Esophagus mucosa (tissue), 1 donor: ENCODE data around the gene SCGB1C2. TPM values are rescaled to one million over a fixed set of nuclear protein-coding genes. Genes with fewer than 3 reads are reported as not detected.
"Not testable (repeated sequence)": the region's sequence is repeated elsewhere in the genome, so short reads cannot be mapped to it uniquely, and the experiment has no call there.

Experiments used
- ATAC-seq: fragments of 200-7000 bp; cut with Tn5 transposase; one replicate; pipeline ENCODE4 v1.9.1; 2020
- total RNA-seq: library from RNA; stranded (reverse); gene quantifications from one replicate; pipeline ENCODE4 v1.2.4, GENCODE V29; 2023
- donor health status: DM: yes; HTN: yes; CAD: no.

SCGB1C2 gene
- total RNA-seq, 1 donor from 2014 or later: not detected

DNA sequence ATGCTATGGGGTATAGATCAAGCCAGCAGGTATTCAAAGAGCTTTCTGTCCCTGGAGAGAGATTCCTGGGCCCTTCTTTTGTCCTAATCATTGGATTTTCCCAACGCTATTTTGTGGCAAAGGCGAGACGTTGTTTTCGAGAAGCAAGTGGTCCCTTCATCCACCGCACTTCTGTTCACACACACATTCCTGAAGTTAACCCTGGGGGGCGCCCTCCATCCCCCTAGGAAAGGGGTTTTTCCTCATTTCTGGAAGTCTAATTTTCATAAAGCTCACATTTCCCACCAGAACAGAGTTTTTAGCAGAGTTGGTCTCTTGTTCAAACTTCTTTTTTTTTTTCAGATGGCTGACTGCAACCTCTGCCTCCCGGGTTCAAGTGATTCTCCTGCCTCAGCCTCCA, 11.9 kb downstream of the SCGB1C2 start:
- no peak for ATAC-seq

DNA sequence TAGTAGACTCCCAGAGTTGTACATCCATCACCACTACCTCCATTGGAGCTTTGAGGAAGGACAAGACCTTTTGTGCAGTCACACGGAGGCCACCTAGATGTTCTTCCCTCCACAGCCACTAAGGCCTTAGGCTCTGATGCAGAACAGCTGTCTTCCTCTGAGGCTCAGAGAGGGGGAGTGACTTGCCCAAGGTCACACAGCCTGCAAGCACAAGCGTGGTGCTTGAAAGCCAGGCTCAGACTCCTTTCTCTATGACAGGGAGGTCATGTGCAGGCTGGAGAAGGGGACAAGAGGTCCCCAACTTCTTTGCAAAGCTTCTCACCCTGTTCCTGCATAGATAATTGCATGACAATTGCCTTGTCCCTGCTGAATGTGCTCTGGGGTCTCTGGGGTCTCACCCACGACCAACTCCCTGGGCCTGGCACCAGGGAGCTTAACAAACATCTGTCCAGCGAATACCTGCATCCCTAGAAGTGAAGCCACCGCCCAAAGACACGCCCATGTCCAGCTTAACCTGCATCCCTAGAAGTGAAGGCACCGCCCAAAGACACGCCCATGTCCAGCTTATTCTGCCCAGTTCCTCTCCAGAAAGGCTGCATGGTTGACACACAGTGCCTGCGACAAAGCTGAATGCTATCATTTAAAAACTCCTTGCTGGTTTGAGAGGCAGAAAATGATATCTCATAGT, 12.7 kb downstream of the SCGB1C2 start:
- ATAC-seq: no peak

GRCh38 chr17:151004-151403, 13.6 kb downstream of the SCGB1C2 start:
- ATAC-seq: no peak

DNA sequence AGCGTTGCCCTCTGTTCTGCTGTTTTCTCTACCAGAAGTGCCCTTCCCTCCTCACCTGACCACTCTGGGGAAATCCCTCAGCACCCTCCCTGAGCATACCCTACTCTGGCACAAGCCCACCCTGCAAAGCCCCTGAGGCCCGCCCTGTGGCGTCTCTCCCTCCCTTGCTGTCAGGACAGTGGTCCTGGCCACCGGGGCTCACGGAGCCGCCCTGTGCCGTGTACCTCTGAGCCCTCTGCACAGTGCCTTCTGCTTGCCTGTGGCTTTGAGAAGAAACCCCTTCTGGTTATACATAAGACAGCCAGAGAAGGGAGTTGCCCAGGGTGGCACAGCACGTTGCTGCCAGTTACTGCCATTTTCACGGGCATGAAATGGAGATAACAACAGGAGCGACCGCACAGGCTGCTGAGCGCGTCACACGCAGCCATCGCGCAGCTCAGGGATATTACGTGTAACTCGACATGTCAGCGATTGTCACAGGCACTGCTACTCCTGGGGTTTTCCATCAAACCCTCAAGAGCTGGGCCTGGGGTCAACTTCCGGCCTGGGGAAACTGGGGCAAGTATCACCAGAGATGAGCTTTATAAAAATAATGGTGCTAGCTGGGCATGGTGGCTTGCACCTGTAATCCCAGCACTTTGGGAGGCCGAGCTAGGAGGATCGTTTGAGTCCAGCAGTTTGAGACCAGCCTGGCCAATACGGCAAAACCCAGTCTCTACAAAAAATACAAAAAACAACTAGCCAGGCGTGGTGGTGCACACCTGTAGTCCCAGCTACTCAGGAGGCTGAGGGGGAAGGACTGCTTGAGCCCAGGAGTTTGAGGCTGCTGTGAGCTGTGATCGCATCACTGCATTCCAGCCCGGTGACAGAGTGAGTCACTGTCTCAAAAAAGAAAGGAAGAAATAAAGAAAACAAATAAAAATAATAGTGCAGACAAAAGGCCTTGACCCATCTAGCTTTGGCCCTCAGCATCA, 14.8 kb downstream of the SCGB1C2 start:
- ATAC-seq: no peak

DNA sequence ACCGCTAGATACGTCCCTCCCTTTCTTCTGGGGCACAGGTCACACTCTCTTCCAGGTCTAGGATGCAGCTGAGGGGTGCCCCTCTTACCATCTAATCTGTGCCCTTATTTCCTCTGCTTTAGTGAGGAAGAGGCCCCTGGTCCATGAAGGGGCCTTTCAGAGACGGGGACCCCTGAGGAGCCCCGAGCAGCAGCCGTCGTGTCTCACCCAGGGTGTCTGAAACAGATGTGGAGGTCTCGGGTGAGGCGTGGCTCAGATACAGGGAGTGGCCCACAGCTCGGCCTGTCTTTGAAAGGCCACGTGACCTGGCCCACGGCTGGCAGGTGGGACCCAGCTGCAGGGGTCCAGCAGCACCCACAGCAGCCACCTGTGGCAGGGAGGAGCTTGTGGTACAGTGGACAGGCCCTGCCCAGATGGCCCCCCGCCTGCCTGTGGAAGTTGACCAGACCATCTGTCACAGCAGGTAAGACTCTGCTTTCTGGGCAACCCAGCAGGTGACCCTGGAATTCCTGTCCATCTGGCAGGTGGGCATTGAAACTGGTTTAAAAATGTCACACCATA, 15.6 kb downstream of the SCGB1C2 start:
- no peak for ATAC-seq

DNA sequence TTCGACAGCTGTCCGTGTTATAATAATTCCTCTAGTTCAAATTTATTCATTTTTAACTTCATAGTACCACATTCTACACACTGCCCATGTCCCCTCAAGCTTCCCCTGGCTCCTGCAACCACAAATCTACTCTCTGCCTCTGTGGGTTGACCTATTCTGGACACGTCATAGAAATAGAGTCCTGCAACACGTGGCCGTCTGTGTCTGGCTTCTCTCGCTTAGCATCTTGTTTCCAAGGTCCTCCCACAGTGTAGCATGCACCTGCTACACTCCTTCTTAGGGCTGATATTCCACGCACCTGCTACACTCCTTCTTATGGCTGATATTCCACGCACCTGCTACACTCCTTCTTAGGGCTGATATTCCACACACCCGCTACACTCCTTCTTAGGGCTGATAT, 16.5 kb downstream of the SCGB1C2 start:
- no peak for ATAC-seq

DNA sequence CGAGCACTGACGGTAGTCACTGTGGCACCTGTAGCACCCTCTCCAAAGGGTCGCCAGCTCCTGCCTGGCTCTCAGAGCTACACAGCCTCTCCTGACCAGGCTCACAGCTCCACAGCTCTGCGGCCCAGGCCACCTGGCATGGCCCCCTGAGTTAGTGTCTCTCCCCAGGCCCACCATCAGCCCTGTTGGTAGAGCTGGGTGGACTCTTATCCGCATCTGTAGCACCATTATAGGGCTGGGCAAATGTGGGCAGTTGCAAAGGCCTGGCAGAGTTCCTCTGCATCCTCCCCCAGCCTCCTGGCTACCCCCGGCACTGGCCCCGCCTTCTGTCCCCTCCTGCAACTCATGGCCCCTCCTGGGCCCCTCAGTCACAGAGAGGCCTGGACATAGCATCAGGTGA, 18.2 kb downstream of the SCGB1C2 start:
- no peak for ATAC-seq

DNA sequence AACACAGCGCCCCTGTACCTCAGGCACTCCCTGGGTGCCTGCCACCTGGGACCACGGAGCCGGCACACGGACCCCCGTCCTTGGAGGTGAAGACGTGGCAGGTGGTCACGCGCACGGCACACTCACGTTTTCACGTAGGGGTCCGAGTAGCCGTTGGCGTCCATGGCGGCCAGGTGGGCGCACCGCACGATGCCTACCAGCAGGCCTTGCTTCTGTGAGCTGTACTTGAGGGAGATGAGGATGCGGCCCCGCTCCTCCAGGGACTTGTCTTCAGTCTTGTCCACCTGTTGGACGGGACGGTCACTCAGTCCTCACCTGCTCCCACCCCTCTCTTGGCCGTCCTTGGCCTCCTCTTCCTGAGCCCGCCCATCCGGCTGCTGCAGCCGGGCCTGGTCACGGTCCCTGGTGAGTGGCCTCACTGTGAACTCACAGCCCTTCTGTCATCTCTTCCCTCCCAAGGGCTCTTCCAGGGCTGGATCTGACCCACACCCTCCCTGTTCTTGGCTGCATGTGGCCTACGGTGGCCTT, 18.8 kb downstream of the SCGB1C2 start:
- ATAC-seq: no peak

DNA sequence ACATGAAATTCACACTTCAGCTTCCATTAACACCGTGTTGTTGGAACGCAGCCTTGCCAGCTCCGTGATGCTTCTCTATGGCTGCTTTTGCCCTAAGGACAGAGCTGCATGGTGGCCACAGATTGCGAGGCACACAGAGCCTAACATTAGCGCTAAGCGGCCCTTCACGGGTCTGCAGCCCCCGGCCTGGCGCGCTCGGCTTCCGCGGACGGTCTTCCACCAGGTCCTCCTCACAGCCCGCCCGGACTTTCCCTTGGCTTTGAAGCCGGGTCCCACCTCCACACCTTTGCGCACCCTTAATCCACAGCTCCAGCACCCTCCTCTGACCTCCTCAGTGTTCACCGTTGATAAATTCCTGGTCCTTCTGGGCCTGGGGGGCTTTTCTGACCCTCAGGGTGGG, 19.6 kb downstream of the SCGB1C2 start:
- no peak for ATAC-seq

- ATAC-seq: no peak
Measured at GRCh38 chr17:157901-158300, 20.5 kb downstream of the SCGB1C2 start.

GRCh38 chr17:158379-158778, 21.0 kb downstream of the SCGB1C2 start:
- ATAC-seq: no peak

DNA sequence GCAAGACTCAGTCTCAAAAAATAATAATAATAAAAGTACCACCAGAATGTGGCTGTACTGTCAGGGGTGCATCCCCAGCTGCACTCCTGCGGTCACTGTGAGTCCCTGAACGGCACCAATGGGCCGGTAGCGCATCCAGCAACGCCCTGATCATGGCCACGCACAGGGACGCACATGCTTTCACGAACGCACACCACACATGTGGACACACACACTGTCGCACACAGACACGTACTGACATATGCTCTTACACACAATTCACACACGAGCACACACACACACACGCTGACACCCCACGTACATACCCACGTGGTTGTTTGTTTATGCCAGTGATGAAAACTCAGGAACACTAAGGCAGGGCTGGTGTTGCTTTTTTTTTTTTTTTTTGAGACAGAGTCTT, 22.2 kb downstream of the SCGB1C2 start:
- no peak for ATAC-seq

GRCh38 chr17:160336-160735, 23.0 kb downstream of the SCGB1C2 start:
- no peak for ATAC-seq

- no peak for ATAC-seq
Measured at GRCh38 chr17:161481-161880, 24.1 kb downstream of the SCGB1C2 start.

- ATAC-seq: no peak
Measured at GRCh38 chr17:162689-163088, 25.3 kb downstream of the SCGB1C2 start.

GRCh38 chr17:163514-164098, 26.2 kb downstream of the SCGB1C2 start:
- peak; percentile 30 for ATAC-seq

DNA sequence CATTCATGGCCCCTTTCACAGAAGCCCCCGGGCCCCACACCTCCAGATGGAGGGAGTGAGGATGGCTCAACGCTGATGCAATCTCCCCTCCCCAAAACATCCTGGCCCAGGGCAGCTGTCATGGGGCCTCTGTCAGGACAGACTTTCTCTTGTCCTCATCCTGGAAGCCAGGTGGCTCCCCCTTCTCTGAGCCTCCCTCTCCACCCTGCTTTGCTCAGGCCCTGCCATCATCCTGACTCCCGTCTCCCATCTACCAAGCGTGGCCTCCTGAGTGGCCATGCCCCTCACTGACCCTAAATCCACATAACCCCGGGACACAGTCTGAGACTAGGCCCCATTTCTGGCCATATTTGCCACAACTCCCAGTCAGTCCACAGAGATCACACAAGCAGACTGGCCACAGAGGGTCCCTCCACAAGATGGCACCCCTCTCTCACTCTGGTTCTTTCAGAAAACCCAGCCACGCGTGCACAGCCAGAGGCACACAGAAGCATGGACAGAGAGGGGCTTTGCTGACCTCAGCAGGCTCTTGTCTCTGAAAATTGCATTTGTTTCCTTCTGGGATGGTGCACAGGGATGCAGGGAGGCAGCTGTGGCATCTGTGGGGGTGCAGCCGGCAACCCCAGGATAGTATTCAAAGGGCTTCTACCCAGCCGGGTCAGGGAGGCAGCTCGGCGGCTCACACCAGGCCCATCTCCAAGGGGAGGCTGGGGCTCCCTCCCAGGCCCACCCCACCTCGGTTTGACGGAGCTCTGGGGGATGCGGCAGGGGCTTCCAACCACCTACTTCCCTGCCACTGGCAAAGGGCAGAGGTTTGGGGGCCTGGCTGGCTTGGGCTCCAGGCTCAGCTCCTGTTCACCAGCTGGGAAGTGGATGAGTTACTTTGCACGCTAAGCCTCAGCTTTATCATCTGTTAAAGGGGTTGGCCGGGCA, 27.2 kb downstream of the SCGB1C2 start:
- peak; percentile 30 for ATAC-seq

DNA sequence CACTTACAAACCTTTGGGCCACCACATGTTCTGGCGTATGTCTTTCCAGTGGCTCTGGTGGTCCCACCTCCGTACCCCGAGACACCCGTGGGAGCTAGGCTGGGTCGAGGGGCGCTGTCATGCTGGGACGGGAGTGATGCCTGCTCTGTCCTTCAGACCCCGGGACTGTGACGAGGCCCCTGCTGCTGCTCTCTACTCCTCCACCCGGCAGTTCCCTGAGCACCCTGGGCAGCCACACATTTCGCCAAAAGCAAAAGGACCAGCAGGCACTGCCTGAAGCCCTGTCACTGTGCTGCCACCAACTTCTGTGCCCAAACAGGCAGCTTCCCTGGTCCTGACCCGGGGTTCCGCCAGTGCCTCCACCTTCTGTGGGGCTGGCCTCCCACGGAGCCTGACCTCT, 28.6 kb downstream of the SCGB1C2 start:
- no peak for ATAC-seq

DNA sequence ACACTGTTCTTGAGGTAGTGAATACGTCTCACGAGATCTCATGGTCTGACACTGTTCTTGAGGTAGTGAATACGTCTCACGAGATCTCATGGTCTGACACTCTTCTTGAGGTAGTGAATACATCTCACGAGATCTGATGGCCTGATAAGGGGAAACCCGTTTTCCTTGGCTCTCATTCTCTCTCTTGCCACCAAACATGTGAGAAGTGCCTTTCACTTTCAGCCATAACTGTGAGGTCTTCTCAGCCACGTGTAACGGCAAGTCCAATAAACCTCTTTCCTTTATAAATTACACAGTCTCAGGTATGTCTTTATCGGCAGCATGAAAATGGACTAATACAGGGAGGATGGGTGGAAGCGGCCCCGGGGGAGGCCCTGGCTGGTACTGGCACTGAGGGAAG, 31.2 kb downstream of the SCGB1C2 start:
- ATAC-seq: not testable (repeated sequence)

GRCh38 chr17:170130-170670, 32.8 kb downstream of the SCGB1C2 start:
- ATAC-seq: peak; percentile 34

- ATAC-seq: no peak
Measured at GRCh38 chr17:171871-172270, 34.5 kb downstream of the SCGB1C2 start.
